H9 (cell line): ENCODE measurements around the gene INSM2. TPM values are rescaled to one million over a fixed set of nuclear protein-coding genes. Genes with fewer than 3 reads are reported as not detected.

Experiments used
- DNase-seq: peaks from one replicate; pipeline ENCODE4 v3.0.0-alpha.2; 2017
- H2AFZ ChIP-seq: one replicate; pipeline ENCODE4 v1.6.1; 2013; ENCODE audit warnings: mild to moderate bottlenecking, low read length, control low read depth, moderate library complexity
- H2AK5ac ChIP-seq: 2 replicates; pipeline ENCODE4 v1.6.1; 2013; ENCODE audit warnings: low read length, control low read depth, mixed read lengths; ENCODE audit not compliant: insufficient read length
- H2BK120ac ChIP-seq: one replicate; pipeline ENCODE4 v1.6.1; 2013; ENCODE audit warnings: low read depth, mild to moderate bottlenecking, low read length, control low read depth, inconsistent platforms; ENCODE audit not compliant: poor library complexity, severe bottlenecking
- H2BK12ac ChIP-seq: 2 replicates; pipeline ENCODE4 v1.6.1; 2013; ENCODE audit warnings: low read length, control low read depth, mixed read lengths, low read depth; ENCODE audit not compliant: insufficient read length
- H2BK15ac ChIP-seq: 2 replicates; pipeline ENCODE4 v1.6.1; 2013; ENCODE audit warnings: low read depth, low read length, control low read depth
- H2BK20ac ChIP-seq: one replicate; pipeline ENCODE4 v1.6.1; 2013; ENCODE audit warnings: low read depth, mild to moderate bottlenecking, low read length, control low read depth, inconsistent platforms; ENCODE audit not compliant: poor library complexity, severe bottlenecking
- H2BK5ac ChIP-seq: 2 replicates; pipeline ENCODE4 v1.6.1; 2013; ENCODE audit warnings: low read length, control low read depth, mixed read lengths; ENCODE audit not compliant: insufficient read length
- H3K14ac ChIP-seq: 2 replicates; pipeline ENCODE4 v1.6.1; 2013; ENCODE audit warnings: low read length, control low read depth; ENCODE audit not compliant: insufficient read depth
- H3K18ac ChIP-seq: 2 replicates; pipeline ENCODE4 v1.6.1; 2013; ENCODE audit warnings: low read depth, mild to moderate bottlenecking, mixed read lengths, low read length, control low read depth; ENCODE audit not compliant: insufficient read length
- H3K23ac ChIP-seq: 2 replicates; pipeline ENCODE4 v1.6.1; 2013; ENCODE audit warnings: low read length, control low read depth, mixed read lengths, low read depth; ENCODE audit not compliant: insufficient read length
- H3K23me2 ChIP-seq: 2 replicates; pipeline ENCODE4 v1.6.1; 2013; ENCODE audit warnings: low read depth, mild to moderate bottlenecking, mixed read lengths, low read length, control low read depth; ENCODE audit not compliant: insufficient read length, poor library complexity, severe bottlenecking
- H3K27ac ChIP-seq: 2 replicates; pipeline ENCODE4 v1.5.1; 2013; ENCODE audit warnings: low read length, control low read depth, mixed read lengths, low read depth; ENCODE audit not compliant: insufficient read length
- H3K27me3 ChIP-seq: 2 replicates; pipeline ENCODE4 v1.6.1; 2013; ENCODE audit warnings: low read length, control low read depth, inconsistent platforms; ENCODE audit not compliant: insufficient read depth
- H3K4ac ChIP-seq: 2 replicates; pipeline ENCODE4 v1.6.1; 2013; ENCODE audit warnings: low read depth, mild to moderate bottlenecking, control low read depth, inconsistent platforms, low read length, moderate library complexity
- H3K4me1 ChIP-seq: 2 replicates; pipeline ENCODE4 v1.6.1; 2013; ENCODE audit warnings: low read length, control low read depth, inconsistent platforms; ENCODE audit not compliant: insufficient read depth
- H3K4me2 ChIP-seq: 2 replicates; pipeline ENCODE4 v1.6.1; 2013; ENCODE audit warnings: low read length, control low read depth, mixed read lengths; ENCODE audit not compliant: insufficient read length, insufficient read depth
- H3K56ac ChIP-seq: 2 replicates; pipeline ENCODE4 v1.6.1; 2013; ENCODE audit warnings: low read depth, mild to moderate bottlenecking, mixed read lengths, low read length, control low read depth; ENCODE audit not compliant: insufficient read length
- H3K79me1 ChIP-seq: 2 replicates; pipeline ENCODE4 v1.6.1; 2013; ENCODE audit warnings: low read depth, mild to moderate bottlenecking, moderate library complexity, low read length, control low read depth, inconsistent platforms; ENCODE audit not compliant: insufficient read depth, poor library complexity, severe bottlenecking
- H3K79me2 ChIP-seq: 2 replicates; pipeline ENCODE4 v1.6.1; 2013; ENCODE audit warnings: low read length, control low read depth, inconsistent platforms; ENCODE audit not compliant: insufficient read depth
- H3K9ac ChIP-seq: 2 replicates; pipeline ENCODE4 v1.6.1; 2013; ENCODE audit warnings: low read length, control low read depth, mixed read lengths; ENCODE audit not compliant: insufficient read length; ENCODE audit errors: extremely low read depth
- H3K9me3 ChIP-seq: one replicate; pipeline ENCODE4 v1.6.1; 2013; ENCODE audit warnings: low read depth, low read length, inconsistent platforms; ENCODE audit not compliant: control insufficient read depth
- H3T11ph ChIP-seq: one replicate; pipeline ENCODE4 v1.6.1; 2013; ENCODE audit warnings: mild to moderate bottlenecking, low read length, control low read depth, inconsistent platforms
- H4K20me1 ChIP-seq: one replicate; pipeline ENCODE4 v1.6.1; 2013; ENCODE audit not compliant: control insufficient read depth, insufficient read length, insufficient read depth
- H4K5ac ChIP-seq: 2 replicates; pipeline ENCODE4 v1.6.1; 2013; ENCODE audit warnings: low read depth, mild to moderate bottlenecking, mixed read lengths, low read length, control low read depth; ENCODE audit not compliant: insufficient read length
- H4K8ac ChIP-seq: replicated peaks from 2 replicates; pipeline ENCODE4 v1.6.1; 2013; ENCODE audit warnings: low read length, control low read depth, mixed read lengths, low read depth; ENCODE audit not compliant: insufficient read length
- H4K91ac ChIP-seq: 2 replicates; pipeline ENCODE4 v1.6.1; 2013; ENCODE audit warnings: low read depth, mild to moderate bottlenecking, moderate library complexity, mixed read lengths, low read length, control low read depth; ENCODE audit not compliant: insufficient read length
- H3K27ac Mint-ChIP-seq, 3 experiments: 2 replicates in 2 of 3; 3 replicates in 1 of 3; pipeline ENCODE4 v1.8.0; 2020 to 2021; ENCODE audit warnings: mixed read lengths in 3 of 3, mild to moderate bottlenecking in 1 of 3, moderate library complexity in 1 of 3
- H3K27me3 Mint-ChIP-seq: 2 replicates; pipeline ENCODE4 v1.8.0; 2021; ENCODE audit warnings: low read depth, mild to moderate bottlenecking, moderate library complexity, mixed read lengths
- H3K36me3 Mint-ChIP-seq, 3 experiments: 2 replicates in 2 of 3; 3 replicates in 1 of 3; pipeline ENCODE4 v1.8.0; 2020 to 2021; ENCODE audit warnings: low read depth in 3 of 3, mixed read lengths in 3 of 3; ENCODE audit not compliant: insufficient read depth in 1 of 3
- H3K4me1 Mint-ChIP-seq, 2 experiments: 2 replicates each; pipeline ENCODE4 v1.8.0; 2020; ENCODE audit warnings: mixed read lengths in 2 of 2
- H3K4me3 Mint-ChIP-seq, 2 experiments: 2 replicates in 1 of 2; 3 replicates in 1 of 2; pipeline ENCODE4 v1.8.0; 2020 to 2021; ENCODE audit warnings: mild to moderate bottlenecking in 2 of 2, mixed read lengths in 2 of 2, moderate library complexity in 1 of 2
- H3K9me3 Mint-ChIP-seq, 2 experiments: 2 replicates in 1 of 2; 3 replicates in 1 of 2; pipeline ENCODE4 v1.8.0; 2020; ENCODE audit warnings: mild to moderate bottlenecking in 2 of 2, mixed read lengths in 2 of 2, moderate library complexity in 1 of 2
- CTCF ChIP-seq: fragments of 200-600 bp; sonication (generic); conservative IDR thresholded peaks from 3 replicates; pipeline ENCODE4 v1.8.0; 2021; ENCODE audit warnings: antibody characterized with exemption, mild to moderate bottlenecking
- WGBS: extraction: QIAGEN DNeasy Blood & Tissue Kit; methylation state at CpG from one replicate; pipeline ENCODE4 v1.1.7; 2013; ENCODE audit warnings: missing lambda C conversion rate, low lambda C conversion rate, mixed read lengths; ENCODE audit not compliant: insufficient read length; ENCODE audit errors: extremely low coverage; 5-methylcytosine and 5-hydroxymethylcytosine counted together
- total RNA-seq: library from RNA; stranded (reverse); gene quantifications from 2 replicates; pipeline ENCODE4 v1.2.1, GENCODE V29; 2021

INSM2 gene
- total RNA-seq, 1 experiment from 2014 or later = not detected

GRCh38 chr14:35571598-35571997 is 37.6 kb downstream of the INSM2 start:
- Histone ChIP-seq H2BK5ac (no peak overlapping the region), H3K9ac (no peak overlapping the region), H2AK5ac (no peak overlapping the region), H3K79me2 (no peaks in the 10 kb centered on the region), H3K27me3 (no peaks in the 10 kb centered on the region), H3K27ac (no peak overlapping the region), H3K18ac (no peak overlapping the region), H3T11ph (no peak overlapping the region), H2BK20ac (no peak overlapping the region), H3K4me1 (no peaks in the 10 kb centered on the region), H3K4ac (no peak overlapping the region), H2BK12ac (no peak overlapping the region), H3K9me3 (no peaks in the 10 kb centered on the region), H4K5ac (no peak overlapping the region), H3K14ac (no peak overlapping the region), H3K56ac (no peak overlapping the region), H3K4me2 (no peak overlapping the region), H2AFZ (no peak overlapping the region), H4K8ac (no peak overlapping the region), H4K91ac (no peak overlapping the region), H3K79me1 (no peaks in the 10 kb centered on the region), H2BK15ac (no peak overlapping the region), H2BK120ac (no peak overlapping the region), H3K23me2 (no peaks in the 10 kb centered on the region), H4K20me1 (no peaks in the 10 kb centered on the region), H3K23ac (no peak overlapping the region)
- no peaks in the 10 kb centered on the region; a peak in 1 of 5 replicates for H3K9me3 Mint-ChIP-seq
- no peak overlapping the region for H3K4me3 Mint-ChIP-seq
- WGBS = no CpG with 5 or more reads among the region's 8 CpGs
- no peak overlapping the region for H3K27ac Mint-ChIP-seq
- H3K27me3 Mint-ChIP-seq = no peaks in the 10 kb centered on the region
- no peak for DNase-seq
- no peaks in the 10 kb centered on the region; a peak in 1 of 7 replicates for H3K36me3 Mint-ChIP-seq
- TF ChIP-seq CTCF = no peak
- H3K4me1 Mint-ChIP-seq = peaks cover 3 to 4% of the 10 kb centered on the region in 2 experiments; a peak in 3 of 4 replicates
